Right lobe of liver (tissue), 6 donors: ENCODE data around the gene MSL3. TPM values are rescaled to one million over a fixed set of nuclear protein-coding genes. Genes with fewer than 3 reads are reported as not detected.
A peak's percentile ranks its signal among the peaks of the same experiment; 100 is the strongest.

Source experiments
- ATAC-seq, 4 donors: fragments of 200-7000 bp; cut with Tn5 transposase; one replicate each; pipeline ENCODE4 v1.9.1; 2020; ENCODE audit warnings: mild to moderate bottlenecking in 4 of 4, moderate library complexity in 4 of 4
- DNase-seq, 3 donors: peaks; one replicate each; pipeline ENCODE4 v3.0.0-alpha.2; 2020
- H3K27ac ChIP-seq, 3 donors: fragments of 200-600 bp; one replicate each; pipeline ENCODE4 v1.8.0; 2022
- H3K27me3 ChIP-seq, 2 donors: fragments of 200-600 bp; one replicate each; pipeline ENCODE4 v1.8.0; 2022
- H3K36me3 ChIP-seq, 4 donors: fragments of 200-600 bp; sonication (generic) in 1 of 4; one replicate each; pipeline versions ENCODE4 v1.5.1 to v1.8.0; 2017 to 2022; ENCODE audit warnings: control low read depth in 1 of 4
- H3K4me1 ChIP-seq, 4 donors: fragments of 200-600 bp; sonication (generic) in 1 of 4; one replicate each; pipeline versions ENCODE4 v1.5.1 to v1.8.0; 2017 to 2022; ENCODE audit warnings: control low read depth in 1 of 4
- H3K4me3 ChIP-seq, 3 donors: fragments of 200-600 bp; one replicate each; pipeline ENCODE4 v1.8.0; 2022
- H3K9me3 ChIP-seq, 4 donors: fragments of 200-600 bp; sonication (generic) in 1 of 4; one replicate each; pipeline versions ENCODE4 v1.5.1 to v1.8.0; 2017 to 2022; ENCODE audit warnings: control low read depth in 1 of 4
- POLR2A ChIP-seq: fragments of 450-650 bp; IDR thresholded peaks from one replicate; pipeline ENCODE4 v1.6.1; 2017; ENCODE audit warnings: antibody characterized with exemption, mild to moderate bottlenecking
- WGBS: methylation state at CpG from one replicate; pipeline ENCODE4 v1.1.6; 2018; ENCODE audit warnings: low coverage, low lambda C conversion rate; ENCODE audit not compliant: insufficient coverage; ENCODE audit errors: missing lambda C conversion rate; 5-methylcytosine and 5-hydroxymethylcytosine counted together
- intact Hi-C, 2 donors: fragments of 100-400 bp; cut with DNase I; formaldehyde crosslinking; loops; one replicate each; pipeline versions ENCODE4 v1.11.2 to v1.14.1; 2022
- total RNA-seq, 6 experiments: library from RNA; depleted of rRNA in 2 of 6; stranded (reverse); fragments of >200 nt in 2 of 6; fragmentation: NEBNext Ultra II Directional in 3 of 6; extraction: Animal tissue kit (Norgen Biotek cat#: 25700) in 3 of 6; gene quantifications; one replicate each; pipeline versions ENCODE4 v1.1.0 to v1.2.4, GENCODE V29; 2016 to 2023
- TF ChIP-seq, protein P1 (sequence below), 4 donors: fragments of 200-600 bp in 3 of 4; fragments of 450-650 bp in 1 of 4; IDR thresholded peaks; one replicate each; pipeline versions ENCODE4 v1.5.1 to v1.8.0; 2016 to 2022; ENCODE audit warnings: antibody characterized with exemption in 4 of 4, mild to moderate bottlenecking in 2 of 4
- donor health status: DM: no; HTN: yes; CAD: no.
- donor health status: DM: no; HTN: no; CAD: no.
- donor health status: DM: no; HTN: no; CAD: no.
- donor health status: DM: no; HTN: yes; CAD: no.
- donor health status: DM: no; HTN: yes; CAD: no.

MSL3 gene
- total RNA-seq, 6 experiments from 2014 or later = 6.4 to 15.7 (median 12.0) TPM

DNA sequence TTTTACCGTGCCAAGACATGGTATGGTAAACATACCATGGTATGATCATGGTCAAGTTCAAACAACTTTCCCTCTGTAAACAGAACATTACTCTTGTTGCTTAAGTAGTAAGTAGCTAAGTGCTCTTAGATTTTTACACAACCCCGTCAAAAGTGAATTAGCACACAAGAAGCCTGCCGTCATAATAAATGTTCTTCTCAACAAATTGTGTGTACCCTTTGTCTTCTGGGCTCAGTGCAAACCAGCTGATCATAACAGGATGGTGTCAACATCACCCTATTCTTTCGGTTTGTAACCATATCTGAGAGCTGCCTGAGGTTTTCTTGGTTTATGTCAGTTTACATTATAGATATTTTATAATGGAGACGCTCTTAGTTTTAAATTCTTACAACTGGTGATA, 28.8 kb downstream of the MSL3 start:
- Histone ChIP-seq H3K4me1 (no peaks in the 10 kb centered on the region), H3K27me3 (no peaks in the 10 kb centered on the region), H3K4me3 (no peak overlapping the region), H3K27ac (no peak overlapping the region), H3K9me3 (no peaks in the 10 kb centered on the region), H3K36me3 (no peaks in the 10 kb centered on the region)
- no peak for TF ChIP-seq POLR2A
- TF ChIP-seq, protein P1, sequence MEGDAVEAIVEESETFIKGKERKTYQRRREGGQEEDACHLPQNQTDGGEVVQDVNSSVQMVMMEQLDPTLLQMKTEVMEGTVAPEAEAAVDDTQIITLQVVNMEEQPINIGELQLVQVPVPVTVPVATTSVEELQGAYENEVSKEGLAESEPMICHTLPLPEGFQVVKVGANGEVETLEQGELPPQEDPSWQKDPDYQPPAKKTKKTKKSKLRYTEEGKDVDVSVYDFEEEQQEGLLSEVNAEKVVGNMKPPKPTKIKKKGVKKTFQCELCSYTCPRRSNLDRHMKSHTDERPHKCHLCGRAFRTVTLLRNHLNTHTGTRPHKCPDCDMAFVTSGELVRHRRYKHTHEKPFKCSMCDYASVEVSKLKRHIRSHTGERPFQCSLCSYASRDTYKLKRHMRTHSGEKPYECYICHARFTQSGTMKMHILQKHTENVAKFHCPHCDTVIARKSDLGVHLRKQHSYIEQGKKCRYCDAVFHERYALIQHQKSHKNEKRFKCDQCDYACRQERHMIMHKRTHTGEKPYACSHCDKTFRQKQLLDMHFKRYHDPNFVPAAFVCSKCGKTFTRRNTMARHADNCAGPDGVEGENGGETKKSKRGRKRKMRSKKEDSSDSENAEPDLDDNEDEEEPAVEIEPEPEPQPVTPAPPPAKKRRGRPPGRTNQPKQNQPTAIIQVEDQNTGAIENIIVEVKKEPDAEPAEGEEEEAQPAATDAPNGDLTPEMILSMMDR (IDR thresholded peaks at IDR 0.05) = no peak
- ATAC-seq = no peak
- intact Hi-C loops = no loop called here
- WGBS = 62% methylated on average over 5 of the region's 5 CpGs
- DNase-seq = no peak

DNA sequence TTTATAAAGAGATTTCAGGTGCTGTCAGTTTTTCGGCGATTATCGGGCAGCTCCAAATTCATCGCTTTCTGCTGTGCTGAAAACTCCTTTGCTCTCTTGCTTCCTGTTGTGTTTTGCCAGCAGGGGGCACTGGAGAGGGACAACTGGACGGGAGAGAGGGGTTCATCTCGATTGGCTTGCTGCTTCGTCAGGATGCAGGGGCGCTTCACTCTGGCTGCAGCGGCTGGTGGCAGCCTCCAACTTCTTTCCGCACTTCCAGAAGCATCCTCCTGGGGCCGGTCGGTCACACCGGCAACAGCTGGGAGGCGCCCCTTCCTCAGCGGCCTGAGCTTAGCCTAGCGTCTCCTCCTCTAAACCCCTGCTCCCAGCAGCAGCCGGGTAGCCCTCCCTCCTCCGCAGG, 29.5 kb downstream of the MSL3 start:
- H3K9me3 ChIP-seq = no peaks in the 10 kb centered on the region
- H3K27ac ChIP-seq = no peak overlapping the region
- ATAC-seq = peak; percentile 28 to 77 (median 52)
- WGBS = 30% methylated on average over 9 of the region's 18 CpGs
- no peak overlapping the region for H3K4me3 ChIP-seq
- H3K36me3 ChIP-seq = no peaks in the 10 kb centered on the region
- H3K27me3 ChIP-seq = no peaks in the 10 kb centered on the region
- H3K4me1 ChIP-seq = no peaks in the 10 kb centered on the region
- no peak for TF ChIP-seq POLR2A
- TF ChIP-seq, protein P1 (IDR thresholded peaks at IDR 0.05) = peak in 3 of 4 donors; percentile 34 to 41 (median 40)
- intact Hi-C loops = no loop called here
- peak in 2 of 3 donors; percentile 34 to 46 for DNase-seq

DNA sequence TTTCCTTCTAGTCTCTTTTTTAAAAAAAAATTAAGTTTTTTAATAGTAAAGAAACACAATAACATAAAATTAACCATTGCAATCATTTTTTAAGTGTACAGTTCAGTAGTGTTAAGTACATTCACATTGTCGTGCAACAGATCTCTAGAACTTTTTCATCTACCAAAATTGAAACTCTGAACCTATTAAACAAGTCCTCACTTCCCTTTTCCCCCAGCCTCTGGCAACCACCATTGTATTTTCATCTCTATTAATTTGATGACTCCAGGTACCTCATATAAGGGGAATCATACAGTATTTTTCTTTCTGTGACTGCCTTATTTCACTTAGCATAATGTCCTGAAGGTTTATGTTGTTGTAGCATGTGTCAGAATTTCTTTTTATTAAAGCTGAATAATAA, 31.8 kb downstream of the MSL3 start:
- no peaks in the 10 kb centered on the region for H3K9me3 ChIP-seq
- no peaks in the 10 kb centered on the region for H3K27me3 ChIP-seq
- H3K27ac ChIP-seq = no peak overlapping the region
- TF ChIP-seq, protein P1 (IDR thresholded peaks at IDR 0.05) = no peak
- TF ChIP-seq POLR2A = no peak
- no peaks in the 10 kb centered on the region for H3K36me3 ChIP-seq
- no peak overlapping the region for H3K4me3 ChIP-seq
- intact Hi-C loops = no loop called here
- DNase-seq = no peak
- 45% methylated on average over 1 of the region's 1 CpG for WGBS
- no peaks in the 10 kb centered on the region for H3K4me1 ChIP-seq
- ATAC-seq = no peak

DNA sequence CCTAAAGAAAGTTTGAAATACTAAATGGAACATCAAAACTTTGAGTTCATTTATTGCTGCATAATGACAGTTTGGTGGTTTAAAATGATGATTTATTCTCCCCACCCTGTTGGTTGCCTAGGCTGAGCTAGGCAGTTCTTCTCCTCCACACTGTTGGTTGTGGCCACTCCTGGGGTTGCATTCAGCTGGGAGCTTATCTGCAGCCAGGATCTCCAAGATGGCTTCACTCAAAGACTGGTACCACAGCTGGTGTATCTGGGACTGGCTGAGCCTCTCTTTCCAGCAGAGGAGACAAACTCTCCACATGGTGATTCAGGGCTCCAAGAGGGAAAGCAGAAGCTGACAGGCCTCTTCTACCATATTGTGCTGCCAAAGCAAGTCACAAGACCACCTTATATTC, 33.1 kb downstream of the MSL3 start:
- no peak for TF ChIP-seq POLR2A
- TF ChIP-seq, protein P1 (IDR thresholded peaks at IDR 0.05) = no peak
- Histone ChIP-seq H3K27ac (no peak overlapping the region), H3K4me3 (no peak overlapping the region), H3K27me3 (no peaks in the 10 kb centered on the region), H3K36me3 (no peaks in the 10 kb centered on the region), H3K4me1 (no peaks in the 10 kb centered on the region), H3K9me3 (no peaks in the 10 kb centered on the region)
- DNase-seq = no peak
- ATAC-seq = no peak
- intact Hi-C loops = no loop called here

DNA sequence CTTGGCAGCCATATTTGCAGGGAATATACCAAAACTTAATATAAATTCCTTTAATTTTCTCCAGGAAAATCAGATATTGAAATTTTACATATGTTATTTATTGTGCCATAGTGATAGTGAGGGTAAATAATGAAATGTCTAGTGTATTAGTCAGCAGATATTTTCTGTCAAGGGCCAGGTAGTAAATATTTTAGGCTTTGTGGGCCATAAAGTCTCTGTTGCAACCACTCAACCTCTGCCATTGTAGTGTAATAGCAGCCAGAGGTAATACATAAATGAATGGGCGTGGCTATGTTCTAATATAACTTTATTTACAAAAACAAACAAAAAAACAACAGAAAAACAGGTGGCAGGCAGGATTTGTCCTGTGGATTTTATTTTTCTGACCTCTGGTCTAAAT, 33.5 kb downstream of the MSL3 start:
- Histone ChIP-seq H3K4me1 (no peaks in the 10 kb centered on the region), H3K4me3 (no peak overlapping the region), H3K27me3 (no peaks in the 10 kb centered on the region), H3K9me3 (no peaks in the 10 kb centered on the region), H3K36me3 (no peaks in the 10 kb centered on the region), H3K27ac (no peak overlapping the region)
- TF ChIP-seq POLR2A = no peak
- TF ChIP-seq, protein P1 (IDR thresholded peaks at IDR 0.05) = no peak
- intact Hi-C loops = no loop called here
- ATAC-seq = no peak
- DNase-seq = no peak
- 44% methylated on average over 1 of the region's 1 CpG for WGBS
